ENCODE measurements around the gene NUDT22.

The NUDT22 gene

GRCh38 chr11:64229744-64230170 is 3.7 kb downstream of the NUDT22 start:
- DNase-seq, result no peak

GRCh38 chr11:64230171-64230984 is 4.3 kb downstream of the NUDT22 start, which contains the start of gene DNAJC4:
TSS of gene DNAJC4 (plus strand) at chr11:64230548. CDS start at chr11:64230855, 307 bp downstream.
- peak; percentile 88 for DNase-seq

- DNase-seq, result no peak
Measured at GRCh38 chr11:64230985-64231365, 4.9 kb downstream of the NUDT22 start.

GRCh38 chr11:64231546-64231945 is 5.5 kb downstream of the NUDT22 start:
- DNase-seq, result peak; percentile 7

GRCh38 chr11:64232182-64232966 is 6.3 kb downstream of the NUDT22 start:
- DNase-seq, result no peak

- DNase-seq, result no peak
Measured at GRCh38 chr11:64232967-64233315, 6.9 kb downstream of the NUDT22 start.

GRCh38 chr11:64233913-64234586 is 8.0 kb downstream of the NUDT22 start, which contains the start of gene VEGFB:
TSS of gene VEGFB (plus strand) at chr11:64234584. CDS start at chr11:64234834, 250 bp downstream.
- peak; percentile 69 for DNase-seq

- peak; percentile 57 for DNase-seq
Measured at GRCh38 chr11:64234647-64235379, 8.7 kb downstream of the NUDT22 start.

GRCh38 chr11:64235437-64236161 is 9.5 kb downstream of the NUDT22 start:
- DNase-seq, result no peak

- no peak for DNase-seq
Measured at GRCh38 chr11:64237484-64237951, 11.4 kb downstream of the NUDT22 start.

- no peak for DNase-seq
Measured at GRCh38 chr11:64238076-64238475, 12.0 kb downstream of the NUDT22 start.

- no peak for DNase-seq
Measured at GRCh38 chr11:64238999-64239398, 12.9 kb downstream of the NUDT22 start.

- DNase-seq, result no peak
Measured at GRCh38 chr11:64239662-64240434, 13.8 kb downstream of the NUDT22 start.

- peak; percentile 98 for DNase-seq
Measured at GRCh38 chr11:64240435-64241240, 14.6 kb downstream of the NUDT22 start, which contains the start of gene FKBP2. TSS of gene FKBP2 (plus strand) at chr11:64241095. CDS start at chr11:64242388, 1,293 bp downstream.

GRCh38 chr11:64241241-64241490 is 15.1 kb downstream of the NUDT22 start:
- DNase-seq, result no peak

- DNase-seq, result peak; percentile 99
Measured at GRCh38 chr11:64241491-64242374, 15.7 kb downstream of the NUDT22 start.

- DNase-seq, result no peak
Measured at GRCh38 chr11:64243236-64243854, 17.3 kb downstream of the NUDT22 start.

- no peak for DNase-seq
Measured at GRCh38 chr11:64244107-64244506, 18.0 kb downstream of the NUDT22 start.

- DNase-seq, result no peak
Measured at GRCh38 chr11:64244966-64245365, 18.9 kb downstream of the NUDT22 start.
